Upper lobe of left lung (tissue), 4 donors: ENCODE measurements around the gene NALCN.

Experiments
- CTCF ChIP-seq, 6 experiments: fragments of 450-650 bp in 4 of 6; fragments of 200-600 bp in 2 of 6; sonication (generic) in 2 of 6; IDR thresholded peaks; one replicate each; pipeline ENCODE4 v1.5.1; 2016 to 2019; ENCODE audit warnings: antibody characterized with exemption in 6 of 6
- POLR2A ChIP-seq, 4 donors: fragments of 450-650 bp; IDR thresholded peaks; one replicate each; pipeline ENCODE4 v1.5.1; 2016 to 2017; ENCODE audit warnings: antibody characterized with exemption in 4 of 4, mild to moderate bottlenecking in 2 of 4
- POLR2AphosphoS5 ChIP-seq, 2 donors: sonication (generic); formaldehyde crosslinking; IDR thresholded peaks; one replicate each; pipeline ENCODE4 v1.5.1; 2017; ENCODE audit warnings: antibody characterized with exemption in 2 of 2

- no peak for TF ChIP-seq POLR2A (IDR thresholded peaks at IDR 0.05)
- TF ChIP-seq CTCF (IDR thresholded peaks at IDR 0.05): no peak
- no peak for TF ChIP-seq POLR2AphosphoS5 (IDR thresholded peaks at IDR 0.05)
Observed at GRCh38 chr13:101272886-101273285, 143.4 kb downstream of the NALCN start.
